WTC11 (cell line): ENCODE results near the gene PGPEP1. TPM values are rescaled to one million over a fixed set of nuclear protein-coding genes. Genes with fewer than 3 reads are reported as not detected.

Source experiments
- ATAC-seq: fragments of 200-7000 bp; cut with Tn5 transposase; 2 replicates; pipeline ENCODE4 v1.10.0; 2021; ENCODE audit warnings: mild to moderate bottlenecking, moderate library complexity
- CTCF ChIA-PET: fragments of 300-600 bp; sonication (Branson Sonifier 250); formaldehyde crosslinking; loops from one replicate; lab custom pipeline; 2021; ENCODE audit warnings: antibody characterized with exemption; lab: Charles Lee
- POLR2A ChIA-PET: fragments of 350-600 bp; sonication (Branson Sonifier 250); formaldehyde crosslinking; loops from one replicate; lab custom pipeline; 2021; ENCODE audit warnings: antibody characterized with exemption; lab: Charles Lee
- DNase-seq: peaks from one replicate; pipeline ENCODE4 v3.0.0; 2021; ENCODE audit warnings: low spot score
- H3K27ac Mint-ChIP-seq: 2 replicates; pipeline ENCODE4 v1.8.0; 2021; ENCODE audit warnings: mixed read lengths
- H3K27me3 Mint-ChIP-seq: 2 replicates; pipeline ENCODE4 v1.8.0; 2021; ENCODE audit warnings: low read depth, mild to moderate bottlenecking, moderate library complexity, mixed read lengths
- H3K36me3 Mint-ChIP-seq: 2 replicates; pipeline ENCODE4 v1.8.0; 2021; ENCODE audit warnings: mixed read lengths
- H3K4me1 Mint-ChIP-seq: 2 replicates; pipeline ENCODE4 v1.8.0; 2022; ENCODE audit warnings: mixed read lengths
- H3K4me3 Mint-ChIP-seq: 2 replicates; pipeline ENCODE4 v1.8.0; 2021; ENCODE audit warnings: mild to moderate bottlenecking, moderate library complexity, mixed read lengths
- H3K9me3 Mint-ChIP-seq: 2 replicates; pipeline ENCODE4 v1.8.0; 2021; ENCODE audit warnings: mixed read lengths
- ATF1 ChIP-seq: sonication (generic); formaldehyde crosslinking; IDR thresholded peaks from 2 replicates; pipeline ENCODE4 v1.8.1; 2023; ENCODE audit warnings: mild to moderate bottlenecking, moderate library complexity, missing genetic modification reagents
- ELF4 ChIP-seq: sonication (generic); formaldehyde crosslinking; IDR thresholded peaks from 2 replicates; pipeline ENCODE4 v1.8.1; 2022; ENCODE audit warnings: low read depth, mild to moderate bottlenecking, moderate library complexity, missing genetic modification reagents
- NFATC4 ChIP-seq: fragments of 250-450 bp; sonication (Bioruptor Pico); IDR thresholded peaks from 2 replicates; pipeline ENCODE4 v1.9.0; 2021; ENCODE audit warnings: mild to moderate bottlenecking
- NFYB ChIP-seq: sonication (generic); formaldehyde crosslinking; conservative IDR thresholded peaks from 2 replicates; pipeline ENCODE4 v1.8.0; 2022; ENCODE audit warnings: low read depth, missing genetic modification reagents
- PRRX2 ChIP-seq: fragments of 250-450 bp; sonication (Bioruptor Pico); IDR thresholded peaks from 2 replicates; pipeline ENCODE4 v1.8.0; 2021; ENCODE audit warnings: mild to moderate bottlenecking
- RELA ChIP-seq: sonication (generic); formaldehyde crosslinking; IDR thresholded peaks from 2 replicates; pipeline ENCODE4 v1.8.1; 2022; ENCODE audit warnings: missing genetic modification reagents, mild to moderate bottlenecking, borderline replicate concordance
- SMAD4 ChIP-seq: sonication (generic); formaldehyde crosslinking; IDR thresholded peaks from 2 replicates; pipeline ENCODE4 v1.8.0; 2022; ENCODE audit warnings: mild to moderate bottlenecking, missing genetic modification reagents
- TEAD1 ChIP-seq: sonication (generic); formaldehyde crosslinking; IDR thresholded peaks from 2 replicates; pipeline ENCODE4 v1.8.0; 2022; ENCODE audit warnings: mild to moderate bottlenecking, missing genetic modification reagents
- TEAD4 ChIP-seq: sonication (generic); formaldehyde crosslinking; IDR thresholded peaks from 2 replicates; pipeline ENCODE4 v1.8.0; 2022; ENCODE audit warnings: mild to moderate bottlenecking, missing genetic modification reagents
- ZNF121 ChIP-seq: sonication (generic); formaldehyde crosslinking; IDR thresholded peaks from 2 replicates; pipeline ENCODE4 v1.8.0; 2023; ENCODE audit warnings: missing genetic modification reagents
- ZNF232 ChIP-seq: sonication (generic); formaldehyde crosslinking; IDR thresholded peaks from 2 replicates; pipeline ENCODE4 v1.8.0; 2022; ENCODE audit warnings: mild to moderate bottlenecking, missing genetic modification reagents
- total RNA-seq: library from RNA; stranded (reverse); gene quantifications from 3 replicates; pipeline ENCODE4 v1.2.3, GENCODE V29; 2021
- TF ChIP-seq, protein P1 (sequence below): sonication (generic); formaldehyde crosslinking; IDR thresholded peaks from 2 replicates; pipeline ENCODE4 v1.8.1; 2022; ENCODE audit warnings: low read depth, missing genetic modification reagents, borderline replicate concordance
- TF ChIP-seq, protein P2 (sequence below): sonication (generic); formaldehyde crosslinking; IDR thresholded peaks from 2 replicates; pipeline ENCODE4 v1.8.0; 2022; ENCODE audit warnings: mild to moderate bottlenecking, missing genetic modification reagents
- TF ChIP-seq, protein P3 (sequence below): sonication (generic); formaldehyde crosslinking; IDR thresholded peaks from 2 replicates; pipeline ENCODE4 v1.8.0; 2022; ENCODE audit warnings: mild to moderate bottlenecking, missing genetic modification reagents
- TF ChIP-seq, protein P4 (sequence below): sonication (generic); formaldehyde crosslinking; IDR thresholded peaks from 2 replicates; pipeline ENCODE4 v1.8.1; 2023; ENCODE audit warnings: mild to moderate bottlenecking, missing genetic modification reagents, moderate library complexity
- TF ChIP-seq, protein P5 (sequence below): sonication (generic); formaldehyde crosslinking; IDR thresholded peaks from 2 replicates; pipeline ENCODE4 v1.8.1; 2022; ENCODE audit warnings: missing genetic modification reagents, borderline replicate concordance
- TF ChIP-seq, protein P6 (sequence below): sonication (generic); formaldehyde crosslinking; IDR thresholded peaks from 2 replicates; pipeline ENCODE4 v1.8.1; 2022; ENCODE audit warnings: mild to moderate bottlenecking, moderate library complexity, missing genetic modification reagents
- TF ChIP-seq, protein P7 (sequence below): sonication (generic); formaldehyde crosslinking; IDR thresholded peaks from 2 replicates; pipeline ENCODE4 v1.8.1; 2023; ENCODE audit warnings: mild to moderate bottlenecking, missing genetic modification reagents, borderline replicate concordance

The PGPEP1 gene
- total RNA-seq, 1 experiment from 2014 or later = 68.1 TPM

DNA sequence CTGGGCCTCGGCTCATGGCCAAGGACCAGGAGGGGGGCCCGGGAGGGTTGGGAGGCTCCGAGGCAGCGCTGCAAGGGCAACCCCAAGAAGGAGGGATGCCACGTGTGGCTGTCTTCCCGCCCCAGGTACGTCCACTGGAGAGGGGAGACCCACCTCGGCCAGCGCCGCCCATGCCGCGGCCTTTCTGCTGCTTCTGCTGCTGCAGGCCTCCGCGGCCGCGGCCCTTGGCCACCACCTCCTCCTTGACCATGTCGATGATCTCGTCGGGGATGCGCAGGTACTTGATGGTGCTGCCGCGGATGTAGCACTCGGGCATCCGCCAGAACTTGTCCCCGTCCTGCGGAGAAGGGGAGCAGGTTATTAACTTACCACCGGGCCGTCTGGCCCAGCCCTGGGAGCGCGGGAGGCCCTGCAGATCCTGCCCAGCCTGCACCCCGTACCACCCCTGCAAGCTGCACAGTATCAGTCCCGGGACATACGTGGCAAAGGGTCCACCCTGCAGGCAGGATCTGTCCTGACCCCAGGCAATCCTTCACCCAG is 30.8 kb upstream of the PGPEP1 start:
- H3K4me1 Mint-ChIP-seq = peaks cover 26% of the 10 kb centered on the region
- ATAC-seq (no peak), DNase-seq (no peak)
- CTCF ChIA-PET = interaction anchor here (1.1 to 3.4 kb wide), 2 partner anchors 19 to 31 kb away, joined by 3 to 26 read pairs; no protein-coding TSS in a partner anchor
- no peaks in the 10 kb centered on the region for H3K9me3 Mint-ChIP-seq
- no peak overlapping the region for H3K27ac Mint-ChIP-seq
- H3K27me3 Mint-ChIP-seq = no peaks in the 10 kb centered on the region
- peaks cover 38% of the 10 kb centered on the region for H3K36me3 Mint-ChIP-seq
- H3K4me3 Mint-ChIP-seq = no peak overlapping the region
- POLR2A ChIA-PET = no interaction called here
- TF ChIP-seq, protein P1, sequence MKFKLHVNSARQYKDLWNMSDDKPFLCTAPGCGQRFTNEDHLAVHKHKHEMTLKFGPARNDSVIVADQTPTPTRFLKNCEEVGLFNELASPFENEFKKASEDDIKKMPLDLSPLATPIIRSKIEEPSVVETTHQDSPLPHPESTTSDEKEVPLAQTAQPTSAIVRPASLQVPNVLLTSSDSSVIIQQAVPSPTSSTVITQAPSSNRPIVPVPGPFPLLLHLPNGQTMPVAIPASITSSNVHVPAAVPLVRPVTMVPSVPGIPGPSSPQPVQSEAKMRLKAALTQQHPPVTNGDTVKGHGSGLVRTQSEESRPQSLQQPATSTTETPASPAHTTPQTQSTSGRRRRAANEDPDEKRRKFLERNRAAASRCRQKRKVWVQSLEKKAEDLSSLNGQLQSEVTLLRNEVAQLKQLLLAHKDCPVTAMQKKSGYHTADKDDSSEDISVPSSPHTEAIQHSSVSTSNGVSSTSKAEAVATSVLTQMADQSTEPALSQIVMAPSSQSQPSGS (CRISPR knock-in tag) = no peak
- TF ChIP-seq RELA (CRISPR knock-in tag) (no peak), ELF4 (CRISPR knock-in tag) (no peak), NFYB (CRISPR knock-in tag) (no peak), ZNF232 (CRISPR knock-in tag) (no peak), ZNF121 (no peak), TEAD1 (CRISPR knock-in tag) (no peak), ATF1 (CRISPR knock-in tag) (no peak), NFATC4 (CRISPR knock-in tag) (no peak), TEAD4 (CRISPR knock-in tag) (no peak)
- TF ChIP-seq, protein P2, sequence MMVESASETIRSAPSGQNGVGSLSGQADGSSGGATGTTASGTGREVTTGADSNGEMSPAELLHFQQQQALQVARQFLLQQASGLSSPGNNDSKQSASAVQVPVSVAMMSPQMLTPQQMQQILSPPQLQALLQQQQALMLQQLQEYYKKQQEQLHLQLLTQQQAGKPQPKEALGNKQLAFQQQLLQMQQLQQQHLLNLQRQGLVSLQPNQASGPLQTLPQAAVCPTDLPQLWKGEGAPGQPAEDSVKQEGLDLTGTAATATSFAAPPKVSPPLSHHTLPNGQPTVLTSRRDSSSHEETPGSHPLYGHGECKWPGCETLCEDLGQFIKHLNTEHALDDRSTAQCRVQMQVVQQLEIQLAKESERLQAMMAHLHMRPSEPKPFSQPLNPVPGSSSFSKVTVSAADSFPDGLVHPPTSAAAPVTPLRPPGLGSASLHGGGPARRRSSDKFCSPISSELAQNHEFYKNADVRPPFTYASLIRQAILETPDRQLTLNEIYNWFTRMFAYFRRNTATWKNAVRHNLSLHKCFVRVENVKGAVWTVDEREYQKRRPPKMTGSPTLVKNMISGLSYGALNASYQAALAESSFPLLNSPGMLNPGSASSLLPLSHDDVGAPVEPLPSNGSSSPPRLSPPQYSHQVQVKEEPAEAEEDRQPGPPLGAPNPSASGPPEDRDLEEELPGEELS (CRISPR knock-in tag) = no peak
- TF ChIP-seq, protein P3, sequence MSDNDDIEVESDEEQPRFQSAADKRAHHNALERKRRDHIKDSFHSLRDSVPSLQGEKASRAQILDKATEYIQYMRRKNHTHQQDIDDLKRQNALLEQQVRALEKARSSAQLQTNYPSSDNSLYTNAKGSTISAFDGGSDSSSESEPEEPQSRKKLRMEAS (CRISPR knock-in tag) = no peak
- TF ChIP-seq, protein P4, sequence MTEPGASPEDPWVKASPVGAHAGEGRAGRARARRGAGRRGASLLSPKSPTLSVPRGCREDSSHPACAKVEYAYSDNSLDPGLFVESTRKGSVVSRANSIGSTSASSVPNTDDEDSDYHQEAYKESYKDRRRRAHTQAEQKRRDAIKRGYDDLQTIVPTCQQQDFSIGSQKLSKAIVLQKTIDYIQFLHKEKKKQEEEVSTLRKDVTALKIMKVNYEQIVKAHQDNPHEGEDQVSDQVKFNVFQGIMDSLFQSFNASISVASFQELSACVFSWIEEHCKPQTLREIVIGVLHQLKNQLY (CRISPR knock-in tag) = no peak
- TF ChIP-seq, protein P5, sequence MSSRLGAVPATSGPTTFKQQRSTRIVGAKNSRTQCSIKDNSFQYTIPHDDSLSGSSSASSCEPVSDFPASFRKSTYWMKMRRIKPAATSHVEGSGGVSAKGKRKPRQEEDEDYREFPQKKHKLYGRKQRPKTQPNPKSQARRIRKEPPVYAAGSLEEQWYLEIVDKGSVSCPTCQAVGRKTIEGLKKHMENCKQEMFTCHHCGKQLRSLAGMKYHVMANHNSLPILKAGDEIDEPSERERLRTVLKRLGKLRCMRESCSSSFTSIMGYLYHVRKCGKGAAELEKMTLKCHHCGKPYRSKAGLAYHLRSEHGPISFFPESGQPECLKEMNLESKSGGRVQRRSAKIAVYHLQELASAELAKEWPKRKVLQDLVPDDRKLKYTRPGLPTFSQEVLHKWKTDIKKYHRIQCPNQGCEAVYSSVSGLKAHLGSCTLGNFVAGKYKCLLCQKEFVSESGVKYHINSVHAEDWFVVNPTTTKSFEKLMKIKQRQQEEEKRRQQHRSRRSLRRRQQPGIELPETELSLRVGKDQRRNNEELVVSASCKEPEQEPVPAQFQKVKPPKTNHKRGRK = no peak

DNA sequence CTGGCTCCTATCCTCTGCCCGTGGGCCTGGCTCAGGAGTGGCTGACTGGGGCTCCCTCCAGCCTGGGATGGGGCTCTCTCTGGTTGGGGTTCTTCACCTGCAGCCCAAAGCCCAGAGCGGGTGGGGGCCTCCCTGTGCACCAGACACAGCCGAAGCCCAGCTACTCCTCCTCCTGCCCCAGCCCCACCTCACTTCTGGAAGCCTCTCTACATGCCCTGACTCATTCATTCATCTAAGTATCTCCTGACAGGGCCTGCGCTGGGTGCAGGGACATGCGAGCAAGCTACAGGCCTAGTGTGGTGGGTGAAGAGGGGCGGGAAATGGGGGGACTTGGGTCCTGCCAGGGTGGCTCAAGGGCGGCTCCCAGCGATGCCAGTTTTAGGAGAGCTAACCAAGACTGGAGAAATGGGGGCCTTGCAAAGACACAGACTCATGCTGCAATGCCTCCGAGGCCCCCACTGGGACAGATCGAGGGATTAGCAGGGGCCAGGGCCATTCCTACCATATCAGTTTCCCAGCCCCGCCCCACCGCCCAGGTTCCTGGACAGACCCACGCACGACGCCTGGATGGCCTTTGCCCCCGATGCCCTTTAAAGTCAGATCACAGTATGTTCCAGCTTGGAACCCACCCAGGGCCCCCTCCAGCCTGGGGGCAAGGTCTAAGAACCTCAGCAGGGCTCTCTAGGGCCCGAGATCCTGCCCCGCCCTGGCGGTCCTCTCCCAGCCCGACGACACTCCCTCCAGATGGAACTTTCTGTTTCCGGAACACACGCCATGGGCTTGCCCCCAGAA is 30.1 kb upstream of the PGPEP1 start:
- Mint-ChIP-seq H3K27me3 (no peaks in the 10 kb centered on the region), H3K4me1 (peaks cover 19% of the 10 kb centered on the region), H3K4me3 (no peak overlapping the region), H3K27ac (no peak overlapping the region), H3K9me3 (no peaks in the 10 kb centered on the region), H3K36me3 (peaks cover 39% of the 10 kb centered on the region)
- DNase-seq = no peak
- CTCF ChIA-PET = interaction anchor here (1.1 kb wide), 1 partner anchor 18 kb away, joined by 3 read pairs; no protein-coding TSS in a partner anchor
- POLR2A ChIA-PET = no interaction called here
- no peak for ATAC-seq
- TF ChIP-seq PRRX2 (CRISPR knock-in tag) (no peak), SMAD4 (CRISPR knock-in tag) (no peak), TEAD1 (CRISPR knock-in tag) (no peak)
- TF ChIP-seq, protein P6, sequence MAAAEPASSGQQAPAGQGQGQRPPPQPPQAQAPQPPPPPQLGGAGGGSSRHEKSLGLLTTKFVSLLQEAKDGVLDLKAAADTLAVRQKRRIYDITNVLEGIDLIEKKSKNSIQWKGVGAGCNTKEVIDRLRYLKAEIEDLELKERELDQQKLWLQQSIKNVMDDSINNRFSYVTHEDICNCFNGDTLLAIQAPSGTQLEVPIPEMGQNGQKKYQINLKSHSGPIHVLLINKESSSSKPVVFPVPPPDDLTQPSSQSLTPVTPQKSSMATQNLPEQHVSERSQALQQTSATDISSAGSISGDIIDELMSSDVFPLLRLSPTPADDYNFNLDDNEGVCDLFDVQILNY (CRISPR knock-in tag) = no peak
- TF ChIP-seq, protein P7, sequence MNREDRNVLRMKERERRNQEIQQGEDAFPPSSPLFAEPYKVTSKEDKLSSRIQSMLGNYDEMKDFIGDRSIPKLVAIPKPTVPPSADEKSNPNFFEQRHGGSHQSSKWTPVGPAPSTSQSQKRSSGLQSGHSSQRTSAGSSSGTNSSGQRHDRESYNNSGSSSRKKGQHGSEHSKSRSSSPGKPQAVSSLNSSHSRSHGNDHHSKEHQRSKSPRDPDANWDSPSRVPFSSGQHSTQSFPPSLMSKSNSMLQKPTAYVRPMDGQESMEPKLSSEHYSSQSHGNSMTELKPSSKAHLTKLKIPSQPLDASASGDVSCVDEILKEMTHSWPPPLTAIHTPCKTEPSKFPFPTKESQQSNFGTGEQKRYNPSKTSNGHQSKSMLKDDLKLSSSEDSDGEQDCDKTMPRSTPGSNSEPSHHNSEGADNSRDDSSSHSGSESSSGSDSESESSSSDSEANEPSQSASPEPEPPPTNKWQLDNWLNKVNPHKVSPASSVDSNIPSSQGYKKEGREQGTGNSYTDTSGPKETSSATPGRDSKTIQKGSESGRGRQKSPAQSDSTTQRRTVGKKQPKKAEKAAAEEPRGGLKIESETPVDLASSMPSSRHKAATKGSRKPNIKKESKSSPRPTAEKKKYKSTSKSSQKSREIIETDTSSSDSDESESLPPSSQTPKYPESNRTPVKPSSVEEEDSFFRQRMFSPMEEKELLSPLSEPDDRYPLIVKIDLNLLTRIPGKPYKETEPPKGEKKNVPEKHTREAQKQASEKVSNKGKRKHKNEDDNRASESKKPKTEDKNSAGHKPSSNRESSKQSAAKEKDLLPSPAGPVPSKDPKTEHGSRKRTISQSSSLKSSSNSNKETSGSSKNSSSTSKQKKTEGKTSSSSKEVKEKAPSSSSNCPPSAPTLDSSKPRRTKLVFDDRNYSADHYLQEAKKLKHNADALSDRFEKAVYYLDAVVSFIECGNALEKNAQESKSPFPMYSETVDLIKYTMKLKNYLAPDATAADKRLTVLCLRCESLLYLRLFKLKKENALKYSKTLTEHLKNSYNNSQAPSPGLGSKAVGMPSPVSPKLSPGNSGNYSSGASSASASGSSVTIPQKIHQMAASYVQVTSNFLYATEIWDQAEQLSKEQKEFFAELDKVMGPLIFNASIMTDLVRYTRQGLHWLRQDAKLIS = no peak
